Measurements from ENCODE around the gene DHX35. TPM values are rescaled to one million over a fixed set of nuclear protein-coding genes. Genes with fewer than 3 reads are reported as not detected.
"Not testable (repeated sequence)": the region's sequence is repeated elsewhere in the genome, so short reads cannot be mapped to it uniquely, and the experiment has no call there.

Gene DHX35
- total RNA-seq, 1 donor from 2014 or later: 9.5 TPM

- DNase-seq: no peak
- Mint-ChIP-seq H3K27me3 (no peaks in the 10 kb centered on the region), H3K27ac (no peak overlapping the region), H3K4me1 (peaks cover 10% of the 10 kb centered on the region), H3K36me3 (ENCODE audit: low read depth) (peaks cover 2% of the 10 kb centered on the region), H3K4me3 (no peak overlapping the region), H3K9me3 (no peaks in the 10 kb centered on the region)
- ChIA-PET POLR2A (no interaction called here), CTCF (no interaction called here)
- TF ChIP-seq, protein P1, sequence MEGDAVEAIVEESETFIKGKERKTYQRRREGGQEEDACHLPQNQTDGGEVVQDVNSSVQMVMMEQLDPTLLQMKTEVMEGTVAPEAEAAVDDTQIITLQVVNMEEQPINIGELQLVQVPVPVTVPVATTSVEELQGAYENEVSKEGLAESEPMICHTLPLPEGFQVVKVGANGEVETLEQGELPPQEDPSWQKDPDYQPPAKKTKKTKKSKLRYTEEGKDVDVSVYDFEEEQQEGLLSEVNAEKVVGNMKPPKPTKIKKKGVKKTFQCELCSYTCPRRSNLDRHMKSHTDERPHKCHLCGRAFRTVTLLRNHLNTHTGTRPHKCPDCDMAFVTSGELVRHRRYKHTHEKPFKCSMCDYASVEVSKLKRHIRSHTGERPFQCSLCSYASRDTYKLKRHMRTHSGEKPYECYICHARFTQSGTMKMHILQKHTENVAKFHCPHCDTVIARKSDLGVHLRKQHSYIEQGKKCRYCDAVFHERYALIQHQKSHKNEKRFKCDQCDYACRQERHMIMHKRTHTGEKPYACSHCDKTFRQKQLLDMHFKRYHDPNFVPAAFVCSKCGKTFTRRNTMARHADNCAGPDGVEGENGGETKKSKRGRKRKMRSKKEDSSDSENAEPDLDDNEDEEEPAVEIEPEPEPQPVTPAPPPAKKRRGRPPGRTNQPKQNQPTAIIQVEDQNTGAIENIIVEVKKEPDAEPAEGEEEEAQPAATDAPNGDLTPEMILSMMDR (IDR thresholded peaks at IDR 0.05): no peak
- intact Hi-C loops (cut with micrococcal nuclease): no loop called here
- ATAC-seq (ENCODE audit: low read depth): no peak
These were observed 4.8 kb upstream of the DHX35 start for GRCh38 chr20:38957235-38957876.

DNA sequence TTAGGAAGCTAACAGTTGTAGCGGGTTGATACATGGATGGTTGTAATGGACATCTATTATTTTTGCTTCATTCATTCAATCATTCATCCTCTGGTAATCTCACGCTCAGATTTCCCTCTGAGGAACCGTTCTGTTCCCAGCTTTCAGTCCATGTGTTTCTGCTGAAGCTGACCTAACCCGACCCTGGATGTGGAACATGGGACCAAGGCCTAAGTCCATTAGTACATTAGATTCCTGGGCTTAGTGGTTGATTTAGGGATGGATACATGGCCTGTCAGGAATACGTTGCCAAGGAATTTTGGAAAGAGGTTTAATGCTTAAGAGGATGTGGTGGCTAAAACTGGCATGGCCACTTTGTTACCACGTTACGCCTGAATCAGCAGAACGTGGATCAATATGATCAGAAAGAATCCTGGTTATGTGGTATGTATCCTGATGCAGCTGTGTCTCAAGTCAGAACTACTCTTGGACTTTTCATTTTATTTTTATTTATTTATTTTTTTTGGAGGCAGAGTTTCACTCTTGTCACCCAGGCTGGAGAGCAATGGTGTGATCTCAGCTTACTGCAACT, 4.1 kb upstream of the DHX35 start:
- Mint-ChIP-seq H3K27me3 (no peaks in the 10 kb centered on the region), H3K4me1 (peaks cover 15% of the 10 kb centered on the region), H3K27ac (no peak overlapping the region), H3K9me3 (no peaks in the 10 kb centered on the region), H3K36me3 (ENCODE audit: low read depth) (peaks cover 5% of the 10 kb centered on the region), H3K4me3 (no peak overlapping the region)
- TF ChIP-seq, protein P1 (IDR thresholded peaks at IDR 0.05): no peak
- DNase-seq (no peak), ATAC-seq (ENCODE audit: low read depth) (no peak)
- POLR2A ChIA-PET: no interaction called here
- intact Hi-C loops (cut with micrococcal nuclease): no loop called here
- CTCF ChIA-PET: no interaction called here

- H3K27me3 Mint-ChIP-seq; H3K27ac Mint-ChIP-seq; POLR2A ChIA-PET; H3K9me3 Mint-ChIP-seq; H3K4me3 Mint-ChIP-seq; ATAC-seq (ENCODE audit: low read depth); DNase-seq: not testable (repeated sequence)
- Mint-ChIP-seq H3K4me1 (peaks cover 19% of the 10 kb centered on the region), H3K36me3 (ENCODE audit: low read depth) (peaks cover 12% of the 10 kb centered on the region)
- intact Hi-C loops (cut with micrococcal nuclease): loop anchor here (5.0 to 10.0 kb wide), 2 partner anchors 488 to 515 kb away; partner anchors contain the start of gene RALGAPB
- CTCF ChIA-PET: interaction anchor here (1.6 to 3.1 kb wide), 2 partner anchors 34 to 67 kb away, joined by 5 to 15 read pairs; partner anchors contain the start of gene FAM83D
These were observed 1.9 kb upstream of the DHX35 start for GRCh38 chr20:38960187-38960687.

DNA sequence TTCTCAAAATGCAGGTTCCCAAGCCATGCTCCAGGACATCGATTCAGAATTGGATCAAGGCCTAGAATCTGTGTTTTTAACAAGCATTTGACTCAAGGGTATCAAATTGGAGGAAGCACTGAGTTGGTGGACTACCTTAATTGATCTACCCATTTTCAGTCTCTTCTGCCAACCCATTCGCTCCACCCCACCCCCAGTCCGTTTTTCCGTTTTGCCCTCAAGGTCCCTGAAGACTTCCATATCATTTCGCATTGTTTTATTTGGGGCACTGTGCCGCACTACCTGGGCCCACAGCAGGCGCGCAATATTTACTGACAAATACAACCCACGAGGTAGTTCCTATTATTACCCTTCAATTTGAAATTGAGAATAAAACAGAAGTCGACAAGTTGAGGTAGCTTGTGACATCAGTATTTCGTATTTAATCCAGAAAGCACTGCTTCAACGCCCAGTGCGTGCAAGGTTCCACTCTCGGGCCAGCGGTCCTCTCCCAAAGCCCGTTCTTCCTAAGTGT, 557 bp upstream of the DHX35 start:
- Mint-ChIP-seq H3K9me3 (no peaks in the 10 kb centered on the region), H3K4me3 (peak overlapping the region; percentile 95), H3K4me1 (peaks cover 19% of the 10 kb centered on the region), H3K27me3 (no peaks in the 10 kb centered on the region), H3K27ac (peak overlapping the region; percentile 98), H3K36me3 (ENCODE audit: low read depth) (peaks cover 16% of the 10 kb centered on the region)
- ATAC-seq (ENCODE audit: low read depth): no peak
- TF ChIP-seq, protein P1 (IDR thresholded peaks at IDR 0.05): no peak
- no peak for DNase-seq
- ChIA-PET CTCF (interaction anchor here (1.0 to 3.1 kb wide), 7 partner anchors 24 to 314 kb away, joined by 3 to 15 read pairs (median 4); partner anchors contain the start of genes FAM83D and PPP1R16B), POLR2A (interaction anchor here (0.6 to 2.6 kb wide), 20 partner anchors 11 to 526 kb away, joined by 3 to 19 read pairs (median 4); partner anchors contain the start of genes ACTR5, FAM83D, PPP1R16B and RALGAPB)
- intact Hi-C loops (cut with micrococcal nuclease): loop anchor here (1.0 to 10.0 kb wide), 10 partner anchors 25 to 517 kb away; partner anchors contain the start of genes ACTR5, FAM83D and RALGAPB

- peaks cover 19% of the 10 kb centered on the region for H3K4me1 Mint-ChIP-seq
- no peaks in the 10 kb centered on the region for H3K9me3 Mint-ChIP-seq
- ATAC-seq (ENCODE audit: low read depth) (no peak), DNase-seq (no peak)
- POLR2A ChIA-PET: interaction anchor here (0.8 to 2.6 kb wide), 14 partner anchors 10 to 491 kb away, joined by 3 to 19 read pairs (median 8); partner anchors contain the start of genes ACTR5, FAM83D, PPP1R16B and RALGAPB
- TF ChIP-seq, protein P1 (IDR thresholded peaks at IDR 0.05): no peak
- H3K36me3 Mint-ChIP-seq (ENCODE audit: low read depth): peaks cover 19% of the 10 kb centered on the region
- peak overlapping the region; percentile 98 for H3K27ac Mint-ChIP-seq
- CTCF ChIA-PET: interaction anchor here (0.8 to 3.1 kb wide), 9 partner anchors 14 to 315 kb away, joined by 3 to 15 read pairs (median 6); partner anchors contain the start of gene FAM83D
- no peaks in the 10 kb centered on the region for H3K27me3 Mint-ChIP-seq
- intact Hi-C loops (cut with micrococcal nuclease): loop anchor here (1.0 to 10.0 kb wide), 10 partner anchors 24 to 518 kb away; partner anchors contain the start of genes ACTR5, FAM83D and RALGAPB
- H3K4me3 Mint-ChIP-seq: peak overlapping the region; percentile 95
These were observed 821 bp downstream of the DHX35 start for GRCh38 chr20:38962928-38963401.
